ENCODE results near the gene GSTCD. TPM values are rescaled to one million over a fixed set of nuclear protein-coding genes. Genes with fewer than 3 reads are reported as not detected.

The GSTCD gene
- total RNA-seq, 1 experiment from 2014 or later, result 22.5 TPM

DNA sequence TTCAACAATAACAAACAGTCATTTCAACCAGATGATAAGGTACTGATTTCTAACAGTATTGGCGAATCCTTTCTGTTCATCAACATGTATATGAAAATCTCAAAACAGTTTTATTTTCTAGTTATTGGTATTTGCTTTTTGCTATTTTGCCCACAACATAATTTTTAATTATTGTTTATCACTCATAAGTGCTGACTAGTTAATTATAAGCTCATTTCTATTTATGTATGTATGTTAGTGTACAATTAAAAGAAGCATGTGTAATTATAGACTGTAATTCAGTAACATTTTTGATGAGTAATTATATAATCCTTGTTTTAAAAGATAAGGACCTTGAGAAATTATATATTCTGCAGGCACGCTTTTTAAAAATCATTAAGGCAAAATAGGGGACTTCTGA, 119.5 kb downstream of the GSTCD start:
- Histone ChIP-seq H2AFZ (ENCODE audit: low read depth, low read length, poor library complexity, severe bottlenecking) (no peak overlapping the region), H3K79me2 (ENCODE audit: insufficient read depth, low read length) (no peaks in the 10 kb centered on the region), H3K4me3 (replicated peaks in 1 of 2; ENCODE audit: low read depth in 1 of 2, low read length in 2 of 2) (no peak overlapping the region), H3K9ac (ENCODE audit: low read length) (no peak overlapping the region), H3K9me3 (ENCODE audit: control insufficient read depth in 1 of 2, insufficient read depth in 1 of 2, low read depth in 1 of 2, low read length in 2 of 2) (no peaks in the 10 kb centered on the region), H3K27ac (ENCODE audit: low read depth, low read length) (no peak overlapping the region), H4K20me1 (ENCODE audit: insufficient read depth) (no peaks in the 10 kb centered on the region), H3K9me2 (ENCODE audit: insufficient read depth) (no peaks in the 10 kb centered on the region), H3K4me2 (ENCODE audit: low read length) (no peak overlapping the region), H3K4me1 (ENCODE audit: control insufficient read depth in 1 of 2, insufficient read depth in 2 of 2, low read length in 2 of 2) (no peaks in the 10 kb centered on the region), H3K27me3 (ENCODE audit: insufficient read depth, low read length) (no peaks in the 10 kb centered on the region), H3K36me3 (ENCODE audit: control insufficient read depth in 1 of 2, insufficient read depth in 2 of 2, low read length in 2 of 2) (no peaks in the 10 kb centered on the region)
- ChIA-PET POLR2A (no interaction called here), CTCF (no interaction called here), RAD21 (ENCODE audit: low non-redundant PET in 1 of 2, low total read pairs in 2 of 2, uncharacterized antibody in 2 of 2, unreplicated experiment in 2 of 2) (no interaction called here)
- no peak for TF ChIP-seq ZNF274 (IDR thresholded peaks at IDR 0.05; ENCODE audit: low read depth, low read length)
- TF ChIP-seq SIN3A (IDR thresholded peaks at IDR 0.05; ENCODE audit: low read depth), result no peak
- TF ChIP-seq EZH2phosphoT487 (IDR thresholded peaks at IDR 0.05; ENCODE audit: borderline replicate concordance), result no peak
- no peak for ATAC-seq
- no peak for DNase-seq (ENCODE audit: low read depth, low spot score)
- intact Hi-C loops (cut with micrococcal nuclease), result no loop called here
- BruUV-seq (replicated peaks), result no TSS peak

DNA sequence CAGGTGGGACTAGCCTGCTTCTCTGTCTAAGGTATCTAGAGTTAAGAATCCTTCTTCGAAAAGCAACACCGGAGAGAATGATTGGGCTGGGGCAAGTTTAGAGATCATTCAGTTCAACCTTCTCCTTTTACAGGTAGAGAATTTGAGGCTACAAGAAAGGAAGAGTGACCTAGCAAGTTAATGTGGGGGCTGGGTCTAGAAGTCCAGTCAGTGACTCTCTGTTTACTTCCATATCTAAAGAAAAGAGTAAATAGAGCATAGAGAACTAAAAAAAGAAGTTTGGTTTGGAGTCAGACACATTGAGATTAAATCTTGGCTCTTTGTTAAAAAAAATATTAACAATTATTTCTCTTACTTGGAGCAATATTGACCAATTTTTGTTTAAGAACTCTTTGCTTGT, 122.6 kb downstream of the GSTCD start:
- Histone ChIP-seq H3K4me2 (ENCODE audit: low read length) (no peak overlapping the region), H4K20me1 (ENCODE audit: insufficient read depth) (no peaks in the 10 kb centered on the region), H3K36me3 (ENCODE audit: control insufficient read depth in 1 of 2, insufficient read depth in 2 of 2, low read length in 2 of 2) (no peaks in the 10 kb centered on the region), H3K9me2 (ENCODE audit: insufficient read depth) (no peaks in the 10 kb centered on the region), H3K4me3 (replicated peaks in 1 of 2; ENCODE audit: low read depth in 1 of 2, low read length in 2 of 2) (no peak overlapping the region), H3K9me3 (ENCODE audit: control insufficient read depth in 1 of 2, insufficient read depth in 1 of 2, low read depth in 1 of 2, low read length in 2 of 2) (no peaks in the 10 kb centered on the region), H3K27ac (ENCODE audit: low read depth, low read length) (no peak overlapping the region), H3K4me1 (ENCODE audit: control insufficient read depth in 1 of 2, insufficient read depth in 2 of 2, low read length in 2 of 2) (no peaks in the 10 kb centered on the region), H3K79me2 (ENCODE audit: insufficient read depth, low read length) (no peaks in the 10 kb centered on the region), H3K9ac (ENCODE audit: low read length) (no peak overlapping the region), H3K27me3 (ENCODE audit: insufficient read depth, low read length) (no peaks in the 10 kb centered on the region), H2AFZ (ENCODE audit: low read depth, low read length, poor library complexity, severe bottlenecking) (no peak overlapping the region)
- BruUV-seq (replicated peaks), result no TSS peak
- POLR2A ChIA-PET, result no interaction called here
- ATAC-seq (no peak), DNase-seq (ENCODE audit: low read depth, low spot score) (no peak)
- intact Hi-C loops (cut with micrococcal nuclease), result no loop called here
- no peak for TF ChIP-seq ELF1 (IDR thresholded peaks at IDR 0.05; ENCODE audit: borderline replicate concordance, low read depth)
- TF ChIP-seq EGR1 (IDR thresholded peaks at IDR 0.05; ENCODE audit: low read depth), result no peak
- TF ChIP-seq JUND (IDR thresholded peaks at IDR 0.05), result no peak
- TF ChIP-seq ZNF274 (IDR thresholded peaks at IDR 0.05; ENCODE audit: low read depth, low read length), result no peak
- TF ChIP-seq ZFX (IDR thresholded peaks at IDR 0.05), result no peak
- TF ChIP-seq POLR2A (IDR thresholded peaks at IDR 0.05; ENCODE audit: borderline replicate concordance, extremely low read depth, insufficient read depth, insufficient read length), result no peak
- TF ChIP-seq TCF7L2 (IDR thresholded peaks at IDR 0.05; ENCODE audit: borderline replicate concordance, extremely low read depth, insufficient read depth, insufficient read length), result no peak
- no peak for TF ChIP-seq CEBPB (IDR thresholded peaks at IDR 0.05; ENCODE audit: low read depth)
- no peak for TF ChIP-seq SIN3A (IDR thresholded peaks at IDR 0.05; ENCODE audit: low read depth)
- no peak for TF ChIP-seq FOSL1 (IDR thresholded peaks at IDR 0.05; ENCODE audit: low read depth)
- no peak for TF ChIP-seq RAD21 (IDR thresholded peaks at IDR 0.05; ENCODE audit: low read depth)
- CTCF ChIA-PET, result no interaction called here
- RAD21 ChIA-PET (ENCODE audit: low non-redundant PET in 1 of 2, low total read pairs in 2 of 2, uncharacterized antibody in 2 of 2, unreplicated experiment in 2 of 2), result no interaction called here

Measured in HCT116 (cell line).